H1 (cell line): ENCODE measurements around the gene INTS1. TPM values are rescaled to one million over a fixed set of nuclear protein-coding genes. Genes with fewer than 3 reads are reported as not detected.

Source experiments
- ATF3 ChIP-seq: IDR thresholded peaks from 2 replicates; pipeline ENCODE4 v1.6.1; 2011; ENCODE audit warnings: low read depth, mild to moderate bottlenecking, low read length; ENCODE audit not compliant: insufficient read depth
- CHD2 ChIP-seq: IDR thresholded peaks from 2 replicates; pipeline ENCODE4 v1.6.1; 2012; ENCODE audit warnings: low read length, improper control_type of control experiment
- EP300 ChIP-seq, 2 experiments: IDR thresholded peaks; 1 replicate in 1 of 2; 2 replicates in 1 of 2; pipeline ENCODE4 v1.6.1; 2011 to 2012; ENCODE audit warnings: low read depth in 2 of 2, low read length in 2 of 2, mild to moderate bottlenecking in 2 of 2, borderline replicate concordance in 1 of 2, inconsistent platforms in 1 of 2, moderate library complexity in 1 of 2
- HDAC2 ChIP-seq, 2 experiments: fragments of 300-600 bp in 1 of 2; sonication (generic) in 1 of 2; IDR thresholded peaks; 2 replicates each; pipeline ENCODE4 v1.6.1; 2011 to 2012; ENCODE audit warnings: low read depth in 2 of 2, low read length in 2 of 2, mild to moderate bottlenecking in 2 of 2, moderate library complexity in 2 of 2, borderline replicate concordance in 1 of 2, inconsistent platforms in 1 of 2
- JUN ChIP-seq: IDR thresholded peaks from 2 replicates; pipeline ENCODE4 v1.6.1; 2011; ENCODE audit warnings: low read depth, mild to moderate bottlenecking, improper control_type of control experiment, low read length
- NRF1 ChIP-seq: IDR thresholded peaks from 2 replicates; pipeline ENCODE4 v1.6.1; 2011; ENCODE audit warnings: mild to moderate bottlenecking, low read depth, low read length, improper control_type of control experiment
- RNF2 ChIP-seq: fragments of 200-900, 300-1000 bp; sonication (generic); IDR thresholded peaks from 2 replicates; pipeline ENCODE4 v1.7.1; 2016; ENCODE audit warnings: borderline replicate concordance, low read depth, mild to moderate bottlenecking, antibody characterized with exemption, low read length; ENCODE audit not compliant: poor library complexity, severe bottlenecking; ENCODE audit errors: missing control alignments
- SP4 ChIP-seq: IDR thresholded peaks from 2 replicates; pipeline ENCODE4 v1.6.1; 2012; ENCODE audit warnings: low read length, inconsistent platforms
- TBP ChIP-seq: IDR thresholded peaks from 2 replicates; pipeline ENCODE4 v1.6.1; 2011; ENCODE audit warnings: low read depth, low read length, improper control_type of control experiment
- YY1 ChIP-seq: IDR thresholded peaks from 2 replicates; pipeline ENCODE4 v1.6.1; 2011; ENCODE audit warnings: low read depth, mild to moderate bottlenecking, low read length
- polyA plus RNA-seq, 7 experiments: library from polyadenylated mRNA; depleted of rRNA in 3 of 7; stranded (reverse) in 5 of 7; unstranded in 2 of 7; fragments of >200 nt in 5 of 7; fragments of 200-250 nt in 2 of 7; gene quantifications; 1 replicate in 5 of 7; 2 replicates in 1 of 7; 4 replicates in 1 of 7; pipeline versions ENCODE4 v1.2.1 to v1.2.3, GENCODE V29; 2011 to 2013; ENCODE audit warnings: missing spikeins in 2 of 7, mixed read lengths in 2 of 7
- total RNA-seq: library from RNA; stranded (reverse); fragmentation: NEBNext Ultra II Directional; extraction: Animal tissue kit (Norgen Biotek cat#: 25700); gene quantifications from 2 replicates; pipeline ENCODE4 v1.2.1, GENCODE V29; 2021

The INTS1 gene
- total and polyA plus RNA-seq, 2 of the 8 experiments (the other 6 are each of a cell fraction or from before 2014, with no cell fraction given): 76.9 to 104 TPM

- TF ChIP-seq CHD2 (no peak), ATF3 (no peak), SP4 (no peak), YY1 (no peak), NRF1 (no peak), EP300 (IDR thresholded peaks at IDR 0.05; ENCODE audit: borderline replicate concordance in 1 of 2, low read depth in 2 of 2, low read length in 2 of 2) (no peak), RNF2 (no peak), TBP (no peak), JUN (no peak), HDAC2 (IDR thresholded peaks at IDR 0.05; ENCODE audit: borderline replicate concordance in 1 of 2, low read depth in 2 of 2, low read length in 2 of 2) (no peak)
Observed at GRCh38 chr7:1545417-1546246, 41.4 kb upstream of the INTS1 start (continued).
